ENCODE results near the gene CNTLN. TPM values are rescaled to one million over a fixed set of nuclear protein-coding genes. Genes with fewer than 3 reads are reported as not detected.
"Not testable (repeated sequence)": the region's sequence is repeated elsewhere in the genome, so short reads cannot be mapped to it uniquely, and the experiment has no call there.

Gene CNTLN
- total RNA-seq, 4 donors from 2014 or later: 3.0 to 7.6 (median 3.7) TPM

DNA sequence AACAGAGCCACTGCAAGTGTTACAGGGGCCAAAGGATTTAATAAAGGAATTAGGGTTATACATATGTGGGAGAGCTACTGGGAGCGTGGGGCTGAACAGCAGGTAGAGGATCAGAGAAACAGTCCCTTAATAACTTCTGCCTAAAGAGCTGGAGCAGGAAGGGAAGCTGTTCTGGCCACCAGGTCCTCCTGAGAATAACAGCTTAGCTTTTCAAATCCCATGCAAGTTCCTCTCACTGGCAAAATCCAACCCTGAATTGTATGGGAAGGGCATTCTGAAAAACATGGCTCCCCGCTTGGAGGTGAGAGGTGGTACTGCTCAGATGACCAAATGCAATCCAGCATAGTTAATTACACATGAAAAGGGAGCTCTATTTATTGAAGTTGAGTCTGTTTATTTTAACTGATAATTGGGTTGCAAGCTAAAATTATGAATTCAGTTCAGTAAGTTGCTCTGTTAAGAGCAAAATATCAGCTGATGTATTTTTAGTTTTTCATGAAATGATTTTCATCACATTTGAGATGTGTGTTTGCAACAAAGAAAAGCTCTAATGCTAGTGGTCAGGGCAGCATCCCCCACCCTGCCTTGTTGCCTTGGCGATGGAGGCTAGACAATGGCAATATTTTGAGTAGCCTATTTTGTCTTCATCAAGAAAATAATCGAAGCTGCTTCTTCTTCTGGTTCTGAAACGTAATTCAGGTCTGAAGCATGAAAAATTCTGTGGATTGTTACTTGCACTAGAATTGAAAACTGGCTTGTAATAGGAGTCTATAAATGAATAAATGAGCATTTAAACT lies 385.6 kb downstream of the CNTLN start:
- Histone ChIP-seq H3K4me1 (no peaks in the 10 kb centered on the region), H3K27me3 (no peaks in the 10 kb centered on the region), H3K9me3 (no peaks in the 10 kb centered on the region), H3K4me3 (no peak overlapping the region), H3K36me3 (no peaks in the 10 kb centered on the region), H3K27ac (no peak overlapping the region)
- TF ChIP-seq POLR2AphosphoS5 (IDR thresholded peaks at IDR 0.05) (no peak), EP300 (IDR thresholded peaks at IDR 0.05) (no peak), POLR2A (IDR thresholded peaks at IDR 0.05) (no peak)
- TF ChIP-seq, protein P1, sequence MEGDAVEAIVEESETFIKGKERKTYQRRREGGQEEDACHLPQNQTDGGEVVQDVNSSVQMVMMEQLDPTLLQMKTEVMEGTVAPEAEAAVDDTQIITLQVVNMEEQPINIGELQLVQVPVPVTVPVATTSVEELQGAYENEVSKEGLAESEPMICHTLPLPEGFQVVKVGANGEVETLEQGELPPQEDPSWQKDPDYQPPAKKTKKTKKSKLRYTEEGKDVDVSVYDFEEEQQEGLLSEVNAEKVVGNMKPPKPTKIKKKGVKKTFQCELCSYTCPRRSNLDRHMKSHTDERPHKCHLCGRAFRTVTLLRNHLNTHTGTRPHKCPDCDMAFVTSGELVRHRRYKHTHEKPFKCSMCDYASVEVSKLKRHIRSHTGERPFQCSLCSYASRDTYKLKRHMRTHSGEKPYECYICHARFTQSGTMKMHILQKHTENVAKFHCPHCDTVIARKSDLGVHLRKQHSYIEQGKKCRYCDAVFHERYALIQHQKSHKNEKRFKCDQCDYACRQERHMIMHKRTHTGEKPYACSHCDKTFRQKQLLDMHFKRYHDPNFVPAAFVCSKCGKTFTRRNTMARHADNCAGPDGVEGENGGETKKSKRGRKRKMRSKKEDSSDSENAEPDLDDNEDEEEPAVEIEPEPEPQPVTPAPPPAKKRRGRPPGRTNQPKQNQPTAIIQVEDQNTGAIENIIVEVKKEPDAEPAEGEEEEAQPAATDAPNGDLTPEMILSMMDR (IDR thresholded peaks at IDR 0.05): no peak
- DNase-seq (ENCODE audit: low spot score in 2 of 2): no peak
- WGBS: 83% methylated on average over 5 of the region's 5 CpGs

DNA sequence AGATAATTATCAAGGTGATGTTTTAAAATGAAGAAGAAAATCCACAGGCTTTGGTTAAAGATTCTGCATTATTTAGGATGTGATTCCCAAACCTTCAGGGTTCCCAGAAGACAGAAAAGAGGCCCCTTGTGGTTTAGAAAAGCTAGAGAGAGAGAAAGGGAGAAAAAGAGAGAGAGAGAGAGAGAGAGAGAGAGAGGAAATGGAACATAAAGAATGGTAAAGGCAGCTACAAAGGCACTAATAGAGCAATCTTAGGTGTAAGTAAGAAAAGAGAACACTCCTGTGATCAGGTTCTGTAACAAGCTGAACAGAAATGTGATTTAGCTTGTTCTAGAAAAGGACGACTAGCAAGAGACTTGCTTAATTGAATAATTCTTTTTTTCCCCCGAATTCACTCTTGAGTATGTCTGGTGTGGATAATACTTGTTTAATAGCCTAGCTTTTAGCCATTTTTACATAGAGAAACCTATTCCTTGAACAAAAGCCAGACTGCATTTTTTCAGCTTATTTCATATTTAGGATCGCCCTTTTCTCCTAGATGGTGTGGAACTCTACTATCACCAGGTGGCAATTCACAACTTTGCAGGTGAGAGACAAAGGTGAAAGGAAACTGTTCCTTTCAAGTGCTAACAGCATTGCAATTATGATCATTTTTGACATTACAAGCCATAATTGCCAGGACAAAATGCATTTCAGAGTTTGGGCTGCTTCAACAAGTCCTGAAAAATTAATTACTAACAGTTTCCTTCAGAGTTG lies 386.4 kb downstream of the CNTLN start:
- Histone ChIP-seq H3K27ac (no peak overlapping the region), H3K27me3 (no peaks in the 10 kb centered on the region), H3K36me3 (no peaks in the 10 kb centered on the region), H3K4me1 (no peaks in the 10 kb centered on the region), H3K4me3 (no peak overlapping the region), H3K9me3 (no peaks in the 10 kb centered on the region)
- WGBS: 77% methylated on average over 3 of the region's 3 CpGs
- TF ChIP-seq POLR2A (IDR thresholded peaks at IDR 0.05) (no peak), POLR2AphosphoS5 (IDR thresholded peaks at IDR 0.05) (no peak), EP300 (IDR thresholded peaks at IDR 0.05) (no peak)
- TF ChIP-seq, protein P1 (IDR thresholded peaks at IDR 0.05): no peak
- DNase-seq (ENCODE audit: low spot score in 2 of 2): no peak

DNA sequence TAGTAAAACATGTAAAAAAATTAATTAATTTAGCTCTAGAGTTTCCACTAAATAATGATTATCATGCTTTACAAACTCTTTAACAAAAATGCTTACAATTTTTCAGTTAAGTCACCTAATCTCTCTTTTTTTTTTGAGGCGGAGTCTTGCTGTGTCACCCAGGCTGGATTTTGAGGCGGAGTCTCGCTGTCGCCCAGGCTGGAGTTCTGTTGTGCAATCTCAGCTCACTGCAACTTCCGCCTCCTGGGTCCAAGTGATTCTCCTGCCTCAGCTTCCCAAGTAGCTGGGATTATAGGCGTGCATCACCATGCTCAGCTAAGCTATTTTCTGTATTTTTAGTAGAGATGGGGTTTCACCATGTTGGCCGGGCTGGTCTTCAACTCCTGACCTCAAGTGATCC lies 391.9 kb downstream of the CNTLN start:
- H3K4me3 ChIP-seq; H3K4me1 ChIP-seq; H3K36me3 ChIP-seq; H3K27me3 ChIP-seq; DNase-seq (ENCODE audit: low spot score in 2 of 2); H3K27ac ChIP-seq; H3K9me3 ChIP-seq: not testable (repeated sequence)
- WGBS: 86% methylated on average over 7 of the region's 7 CpGs

DNA sequence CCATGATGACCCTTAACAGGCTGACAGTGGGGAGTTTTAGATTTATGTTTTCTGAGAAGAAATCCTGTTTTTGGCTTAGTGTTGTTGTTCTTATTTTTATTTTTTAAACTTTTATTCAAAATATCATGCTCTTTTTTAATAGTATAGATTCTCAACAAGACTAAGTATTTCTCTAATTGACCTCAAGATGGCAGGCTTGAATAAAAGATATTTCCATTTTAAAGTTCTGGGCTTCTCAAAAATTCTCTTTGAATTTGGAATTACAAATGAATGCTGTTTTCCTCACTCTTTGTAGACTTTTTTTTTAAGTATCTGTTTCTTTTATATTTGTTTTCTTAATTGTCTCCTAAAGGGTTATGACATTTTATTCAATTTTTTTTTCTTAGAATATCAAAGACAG lies 394.0 kb downstream of the CNTLN start:
- no peaks in the 10 kb centered on the region for H3K27me3 ChIP-seq
- no peak overlapping the region for H3K4me3 ChIP-seq
- H3K36me3 ChIP-seq: no peaks in the 10 kb centered on the region
- TF ChIP-seq POLR2A (IDR thresholded peaks at IDR 0.05) (no peak), POLR2AphosphoS5 (IDR thresholded peaks at IDR 0.05) (no peak), EP300 (IDR thresholded peaks at IDR 0.05) (no peak)
- TF ChIP-seq, protein P1 (IDR thresholded peaks at IDR 0.05): no peak
- DNase-seq (ENCODE audit: low spot score in 2 of 2): no peak
- H3K4me1 ChIP-seq: no peaks in the 10 kb centered on the region
- H3K27ac ChIP-seq: no peak overlapping the region
- H3K9me3 ChIP-seq: no peaks in the 10 kb centered on the region

DNA sequence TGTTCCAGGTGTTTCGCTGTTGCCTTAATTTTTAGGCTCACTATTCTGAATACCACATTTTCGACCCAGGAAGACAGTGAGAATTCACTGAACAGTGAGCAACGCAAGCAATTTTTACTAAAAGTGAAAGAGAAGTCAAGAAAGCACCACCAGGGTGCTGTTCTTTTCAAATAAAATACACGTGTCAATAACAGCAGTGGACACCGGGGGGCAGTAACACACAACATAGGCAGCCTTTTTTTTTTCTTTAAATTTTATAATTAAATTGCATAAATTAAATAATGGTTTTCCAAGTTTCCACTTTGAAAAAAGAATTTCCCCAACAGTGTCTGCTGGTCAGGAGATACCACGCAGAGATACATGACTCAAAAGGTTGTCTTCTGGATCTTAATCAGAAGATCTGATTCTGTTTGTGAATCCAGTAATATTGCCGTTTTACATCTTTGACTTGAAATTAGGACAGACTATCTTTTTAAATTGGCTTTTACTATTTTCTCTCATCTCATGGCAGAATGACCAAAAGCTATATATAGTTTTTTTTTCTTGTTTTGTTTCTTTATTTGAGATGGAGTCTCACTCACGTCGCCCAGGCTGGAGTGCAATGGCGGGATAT lies 396.9 kb downstream of the CNTLN start:
- no peaks in the 10 kb centered on the region for H3K36me3 ChIP-seq
- no peaks in the 10 kb centered on the region for H3K27me3 ChIP-seq
- TF ChIP-seq EP300 (IDR thresholded peaks at IDR 0.05) (no peak), POLR2A (IDR thresholded peaks at IDR 0.05) (no peak), POLR2AphosphoS5 (IDR thresholded peaks at IDR 0.05) (no peak)
- TF ChIP-seq, protein P1 (IDR thresholded peaks at IDR 0.05): peak in 1 of 2 donors; percentile 33
- no peak for DNase-seq (ENCODE audit: low spot score in 2 of 2)
- 48% methylated on average over 10 of the region's 10 CpGs for WGBS
- no peak overlapping the region for H3K4me3 ChIP-seq
- H3K27ac ChIP-seq: no peak overlapping the region
- H3K9me3 ChIP-seq: no peaks in the 10 kb centered on the region
- H3K4me1 ChIP-seq: no peaks in the 10 kb centered on the region

All from suprapubic skin (tissue), 4 donors.